Type B pancreatic cell (in vitro differentiated cells): ENCODE data around the gene PFKFB3. TPM values are rescaled to one million over a fixed set of nuclear protein-coding genes. Genes with fewer than 3 reads are reported as not detected.

Source experiments
- DNase-seq: peaks from one replicate; pipeline ENCODE4 v3.0.0; 2021; ENCODE audit warnings: mixed read lengths; ENCODE audit not compliant: unreplicated experiment; ENCODE audit errors: extremely low spot score
- H3K27ac Mint-ChIP-seq: 2 replicates; pipeline ENCODE4 v1.8.0; 2021; ENCODE audit warnings: mild to moderate bottlenecking, mixed read lengths
- H3K27me3 Mint-ChIP-seq: 2 replicates; pipeline ENCODE4 v1.8.0; 2021; ENCODE audit warnings: mixed read lengths
- H3K36me3 Mint-ChIP-seq: 2 replicates; pipeline ENCODE4 v1.8.0; 2021; ENCODE audit warnings: mixed read lengths
- H3K4me1 Mint-ChIP-seq: one replicate; pipeline ENCODE4 v1.8.0; 2021; ENCODE audit warnings: mixed read lengths; ENCODE audit not compliant: unreplicated experiment
- H3K4me3 Mint-ChIP-seq: 2 replicates; pipeline ENCODE4 v1.8.0; 2021; ENCODE audit warnings: mild to moderate bottlenecking, mixed read lengths
- H3K9me3 Mint-ChIP-seq: 2 replicates; pipeline ENCODE4 v1.8.0; 2021; ENCODE audit warnings: mixed read lengths
- CTCF ChIP-seq: fragments of 200-600 bp; sonication (generic); conservative IDR thresholded peaks from 2 replicates; pipeline ENCODE4 v1.5.0; 2021; ENCODE audit warnings: antibody characterized with exemption, mild to moderate bottlenecking
- total RNA-seq: library from RNA; stranded (reverse); gene quantifications from 2 replicates; pipeline ENCODE4 v1.2.1, GENCODE V29; 2021; ENCODE audit warnings: low replicate concordance

The PFKFB3 gene
- total RNA-seq, 1 donor from 2014 or later: 30.2 TPM

- DNase-seq: no peak
- Mint-ChIP-seq H3K27me3 (no peaks in the 10 kb centered on the region), H3K27ac (no peak overlapping the region), H3K4me1 (peaks cover 15% of the 10 kb centered on the region), H3K4me3 (no peak overlapping the region), H3K36me3 (peaks cover 17% of the 10 kb centered on the region), H3K9me3 (no peaks in the 10 kb centered on the region)
- no peak for TF ChIP-seq CTCF
Measured at GRCh38 chr10:6215241-6215640, 12.5 kb downstream of the PFKFB3 start.

- TF ChIP-seq CTCF: no peak
- DNase-seq: no peak
- Mint-ChIP-seq H3K4me1 (peaks cover 15% of the 10 kb centered on the region), H3K4me3 (no peak overlapping the region), H3K27me3 (no peaks in the 10 kb centered on the region), H3K27ac (no peak overlapping the region), H3K9me3 (no peaks in the 10 kb centered on the region), H3K36me3 (peaks cover 23% of the 10 kb centered on the region)
Measured at GRCh38 chr10:6215683-6216484, 13.2 kb downstream of the PFKFB3 start.

DNA sequence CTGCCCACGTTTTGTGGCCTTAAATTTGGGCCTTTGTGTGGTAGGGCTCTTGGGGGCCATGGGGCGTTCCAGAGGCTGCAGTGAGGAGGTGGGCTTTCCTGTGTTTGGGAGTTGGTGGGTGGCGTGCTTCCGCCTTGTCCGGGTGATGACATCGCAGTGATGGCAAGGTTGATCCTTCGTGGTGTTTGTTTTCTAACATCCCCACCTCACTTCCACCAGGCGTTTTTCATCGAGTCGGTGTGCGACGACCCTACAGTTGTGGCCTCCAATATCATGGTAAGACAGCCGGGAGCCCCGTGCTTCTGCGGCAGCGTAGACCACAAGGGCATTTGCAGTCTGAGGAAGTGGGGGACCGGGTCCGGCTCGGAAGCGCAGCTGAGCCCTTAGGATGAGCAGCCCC, 14.2 kb downstream of the PFKFB3 start:
- H3K4me3 Mint-ChIP-seq: no peak overlapping the region
- peaks cover 4% of the 10 kb centered on the region for H3K4me1 Mint-ChIP-seq
- H3K27ac Mint-ChIP-seq: no peak overlapping the region
- peaks cover 26% of the 10 kb centered on the region for H3K36me3 Mint-ChIP-seq
- DNase-seq: no peak
- no peak for TF ChIP-seq CTCF
- H3K27me3 Mint-ChIP-seq: no peaks in the 10 kb centered on the region
- no peaks in the 10 kb centered on the region for H3K9me3 Mint-ChIP-seq

GRCh38 chr10:6217611-6218010, 14.9 kb downstream of the PFKFB3 start:
- Mint-ChIP-seq H3K36me3 (peaks cover 26% of the 10 kb centered on the region), H3K27me3 (no peaks in the 10 kb centered on the region), H3K4me1 (peaks cover 4% of the 10 kb centered on the region), H3K9me3 (no peaks in the 10 kb centered on the region), H3K27ac (no peak overlapping the region), H3K4me3 (no peak overlapping the region)
- DNase-seq: no peak
- no peak for TF ChIP-seq CTCF

GRCh38 chr10:6218692-6219493, 16.2 kb downstream of the PFKFB3 start:
- Mint-ChIP-seq H3K27ac (no peak overlapping the region), H3K27me3 (no peaks in the 10 kb centered on the region), H3K9me3 (no peaks in the 10 kb centered on the region), H3K4me3 (no peak overlapping the region), H3K4me1 (peaks cover 4% of the 10 kb centered on the region), H3K36me3 (peaks cover 21% of the 10 kb centered on the region)
- no peak for TF ChIP-seq CTCF
- DNase-seq: no peak
